Activated CD4-positive, alpha-beta T cell treated with anti-CD3 and anti-CD28 coated beads, Interleukin-2, amount 50 U/mL, for 16 hours (primary cell): ENCODE results near the gene GOLGA8J.
A peak's percentile ranks its signal among the peaks of the same experiment; 100 is the strongest.
"Not testable (repeated sequence)": the region's sequence is repeated elsewhere in the genome, so short reads cannot be mapped to it uniquely, and the experiment has no call there.

Experiments
- DNase-seq: peaks from one replicate; pipeline ENCODE4 v3.0.0-alpha.2; 2020

The GOLGA8J gene

DNA sequence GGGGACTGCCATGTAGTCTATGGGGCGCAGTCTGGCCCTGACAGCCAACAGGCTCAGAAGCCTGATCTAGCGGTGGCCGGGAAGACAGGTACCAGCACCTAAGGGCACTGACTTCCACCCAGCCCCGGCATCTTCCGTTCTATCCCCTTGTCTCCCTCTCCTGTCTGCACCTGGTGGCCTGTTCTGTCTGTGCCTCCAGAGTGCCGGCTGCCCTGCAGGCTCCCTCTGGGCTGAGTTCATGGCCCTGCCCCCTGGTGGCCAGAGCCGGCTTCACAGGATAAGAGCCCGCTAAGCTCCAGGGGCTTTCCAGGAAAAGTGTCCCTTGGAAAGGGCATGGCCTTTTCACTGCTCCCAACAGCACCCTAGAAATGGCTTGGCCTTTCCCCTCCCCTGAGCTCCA lies 15.1 kb downstream of the GOLGA8J start:
- DNase-seq: not testable (repeated sequence)

DNA sequence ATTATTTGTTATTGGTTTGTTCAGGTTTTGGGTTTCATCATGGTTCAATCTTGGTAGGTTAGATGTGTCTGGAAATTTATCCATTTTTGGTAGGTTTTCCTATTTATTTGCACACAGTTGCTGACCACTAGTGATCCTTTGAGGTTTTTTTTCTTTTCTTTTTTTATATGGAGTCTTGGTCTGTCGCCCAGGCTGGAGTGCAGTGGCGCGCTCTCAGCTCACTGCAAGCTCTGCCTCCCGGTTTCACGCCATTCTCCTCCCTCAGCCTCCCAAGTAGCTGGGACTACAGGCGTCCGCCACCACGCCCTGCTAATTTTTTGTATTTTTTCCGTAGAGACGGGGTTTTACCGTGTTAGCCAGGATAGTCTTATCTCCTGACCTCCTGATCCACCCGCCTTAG lies 20.1 kb downstream of the GOLGA8J start:
- DNase-seq: not testable (repeated sequence)

DNA sequence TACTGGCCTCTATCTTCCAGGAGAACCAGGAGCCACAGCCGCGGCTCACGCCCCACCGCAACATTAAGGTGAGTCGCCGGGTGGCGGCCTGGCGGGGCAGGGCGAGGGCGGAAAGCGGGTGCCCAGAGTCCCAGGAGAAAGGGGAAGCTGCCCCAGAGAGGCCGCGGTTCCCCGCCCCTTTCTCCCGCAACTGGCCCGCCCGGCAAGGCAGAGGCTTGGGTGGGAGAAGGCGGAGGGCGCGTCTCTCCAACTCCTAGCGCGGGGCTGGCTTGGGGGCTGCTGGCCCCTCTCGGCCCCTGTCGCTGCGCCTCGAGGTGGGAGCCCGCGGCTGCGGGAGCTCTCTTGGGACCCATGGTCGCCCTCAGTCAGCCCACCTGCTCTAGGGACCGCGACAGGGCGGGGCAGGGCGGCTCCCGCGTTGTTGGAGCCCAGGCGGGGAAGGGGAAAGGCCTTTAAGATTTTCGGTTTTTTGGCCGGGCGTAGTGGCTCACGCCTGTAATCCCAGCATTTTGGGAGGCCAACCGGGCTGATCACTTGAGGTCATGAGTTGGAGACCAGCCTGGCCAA lies 21.3 kb downstream of the GOLGA8J start:
- not testable (repeated sequence) for DNase-seq

DNA sequence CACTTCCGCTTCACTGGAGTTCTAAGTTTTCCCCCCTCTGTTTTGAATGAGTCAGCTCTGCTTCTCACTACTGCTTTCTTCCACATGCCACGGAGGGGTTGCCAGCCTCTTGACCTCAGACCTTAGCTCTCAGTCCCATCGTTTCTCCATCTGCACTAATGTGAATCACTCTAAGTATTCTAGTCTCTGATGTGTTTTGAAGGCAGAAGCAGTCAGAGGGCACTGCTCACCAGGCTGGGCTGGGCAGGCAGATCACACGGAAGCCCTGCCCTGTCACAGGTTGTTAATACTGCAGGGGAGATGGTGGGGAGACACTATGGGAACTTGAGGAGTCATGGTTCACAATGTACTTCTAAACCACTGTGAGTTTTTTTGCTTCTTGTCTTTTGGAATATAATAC lies 27.8 kb downstream of the GOLGA8J start:
- DNase-seq: not testable (repeated sequence)

DNA sequence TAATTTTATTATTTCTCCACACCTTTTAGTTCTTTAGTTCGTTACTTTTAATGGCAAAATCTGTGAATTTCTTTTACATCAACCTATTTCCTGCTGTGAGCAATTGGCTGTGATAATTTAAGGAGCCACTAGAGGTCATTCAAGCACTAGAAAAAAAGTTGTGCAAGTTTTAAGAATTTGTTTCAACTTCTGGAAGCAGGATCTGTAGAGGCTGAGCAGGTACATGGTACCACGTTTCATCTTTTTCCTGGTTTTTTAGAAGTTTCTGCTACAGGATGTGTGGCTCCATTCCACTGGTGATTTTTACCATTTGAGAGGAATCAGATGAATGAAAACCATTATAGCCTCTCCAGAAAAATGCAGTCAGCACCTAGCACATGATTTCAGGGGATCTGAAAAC lies 47.3 kb downstream of the GOLGA8J start:
- DNase-seq: peak; percentile 1

DNA sequence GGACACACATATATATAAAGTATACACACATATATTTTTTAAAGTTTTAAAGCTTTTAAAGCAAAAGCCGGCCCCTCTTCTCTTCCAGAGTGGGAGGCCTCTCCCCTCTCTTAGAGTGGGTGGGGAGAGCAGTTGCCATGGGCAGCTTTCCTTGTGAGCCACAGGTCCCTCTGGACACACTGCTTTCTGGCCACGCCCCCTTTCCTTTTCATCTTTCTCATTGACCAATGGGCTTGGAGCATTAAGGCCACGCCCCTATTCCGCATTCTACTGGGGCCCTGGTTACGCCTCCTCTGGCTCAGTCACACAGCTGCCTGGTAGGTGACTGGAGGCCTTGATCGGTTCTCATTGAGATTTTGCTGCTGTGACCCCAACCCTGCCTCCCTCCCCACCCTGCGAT lies 52.0 kb downstream of the GOLGA8J start, which contains the start of gene GOLGA8T:
Gene GOLGA8T (plus strand): TSS at position 301 of the 400 bp plus-strand sequence. CDS start 98 bp downstream, at position 399.
- DNase-seq: not testable (repeated sequence)
